ENCODE measurements around the gene CA5B. TPM values are rescaled to one million over a fixed set of nuclear protein-coding genes. Genes with fewer than 3 reads are reported as not detected.

Gene CA5B
- total RNA-seq, 2 donors from 2014 or later, result 14.5 to 45.9 TPM

GRCh38 chrX:15761564-15762191 is 23.6 kb downstream of the CA5B start:
- Mint-ChIP-seq H3K4me3 (peak overlapping the region; percentile 57), H3K4me1 (peaks cover 28% of the 10 kb centered on the region), H3K9me3 (no peaks in the 10 kb centered on the region), H3K27me3 (no peaks in the 10 kb centered on the region), H3K36me3 (ENCODE audit: low read depth) (peaks cover 7% of the 10 kb centered on the region), H3K27ac (peak overlapping the region; percentile 81)
- ATAC-seq (replicated peaks), result peak; percentile 59

- Mint-ChIP-seq H3K27ac (no peak overlapping the region), H3K36me3 (ENCODE audit: low read depth) (peaks cover 47% of the 10 kb centered on the region)
Measured at GRCh38 chrX:15769300-15769954, 31.4 kb downstream of the CA5B start.

GRCh38 chrX:15781961-15782699 is 44.1 kb downstream of the CA5B start:
- Mint-ChIP-seq H3K27me3 (no peaks in the 10 kb centered on the region), H3K9me3 (no peaks in the 10 kb centered on the region), H3K4me3 (peak overlapping the region; percentile 92), H3K36me3 (ENCODE audit: low read depth) (peaks cover 36% of the 10 kb centered on the region), H3K4me1 (peaks cover 4% of the 10 kb centered on the region), H3K27ac (peak overlapping the region; percentile 96)
- peak; percentile 83 for ATAC-seq (replicated peaks)

More at GRCh38 chrX:15769300-15769954, 31.4 kb downstream of the CA5B start:
- H3K27me3 Mint-ChIP-seq, result no peaks in the 10 kb centered on the region
- H3K4me3 Mint-ChIP-seq, result no peak overlapping the region
- peaks cover 4% of the 10 kb centered on the region for H3K4me1 Mint-ChIP-seq
- H3K9me3 Mint-ChIP-seq, result no peaks in the 10 kb centered on the region
- ATAC-seq (replicated peaks), result no peak

GRCh38 chrX:15785176-15785750 is 47.2 kb downstream of the CA5B start:
- ATAC-seq (replicated peaks), result no peak
- peaks cover 4% of the 10 kb centered on the region for H3K4me1 Mint-ChIP-seq
- H3K9me3 Mint-ChIP-seq, result no peaks in the 10 kb centered on the region
- peaks cover 21% of the 10 kb centered on the region for H3K36me3 Mint-ChIP-seq (ENCODE audit: low read depth)
- H3K27ac Mint-ChIP-seq, result no peak overlapping the region
- H3K27me3 Mint-ChIP-seq, result no peaks in the 10 kb centered on the region
- no peak overlapping the region for H3K4me3 Mint-ChIP-seq

- no peaks in the 10 kb centered on the region for H3K27me3 Mint-ChIP-seq
- peaks cover 14% of the 10 kb centered on the region for H3K36me3 Mint-ChIP-seq (ENCODE audit: low read depth)
- no peak overlapping the region for H3K27ac Mint-ChIP-seq
Measured at GRCh38 chrX:15786915-15787314, 48.8 kb downstream of the CA5B start.

GRCh38 chrX:15789979-15790768 is 52.1 kb downstream of the CA5B start, which contains the start of gene ZRSR2:
TSS of gene ZRSR2 (plus strand) at chrX:15790484. CDS start at chrX:15790496, 12 bp downstream.
- no peaks in the 10 kb centered on the region for H3K9me3 Mint-ChIP-seq
- H3K27me3 Mint-ChIP-seq, result no peaks in the 10 kb centered on the region
- no peak within 1 kb of the TSS for H3K27ac Mint-ChIP-seq
- H3K36me3 Mint-ChIP-seq (ENCODE audit: low read depth), result peaks cover 28% of the 10 kb centered on the region
- H3K4me3 Mint-ChIP-seq, result no peak within 1 kb of the TSS
- ATAC-seq (replicated peaks), result peak; percentile 94
- no peaks in the 10 kb centered on the region for H3K4me1 Mint-ChIP-seq

More at GRCh38 chrX:15786915-15787314, 48.8 kb downstream of the CA5B start:
- H3K4me1 Mint-ChIP-seq, result peaks cover 4% of the 10 kb centered on the region
- no peak overlapping the region for H3K4me3 Mint-ChIP-seq
- no peak for ATAC-seq (replicated peaks)
- H3K9me3 Mint-ChIP-seq, result no peaks in the 10 kb centered on the region

- Mint-ChIP-seq H3K27me3 (no peaks in the 10 kb centered on the region), H3K9me3 (no peaks in the 10 kb centered on the region), H3K36me3 (ENCODE audit: low read depth) (peaks cover 32% of the 10 kb centered on the region), H3K4me1 (no peaks in the 10 kb centered on the region), H3K4me3 (no peak overlapping the region), H3K27ac (no peak overlapping the region)
- ATAC-seq (replicated peaks), result peak; percentile 1
Measured at GRCh38 chrX:15790769-15791290, 52.8 kb downstream of the CA5B start.

- Mint-ChIP-seq H3K27ac (no peak overlapping the region), H3K4me1 (no peaks in the 10 kb centered on the region), H3K9me3 (no peaks in the 10 kb centered on the region), H3K4me3 (no peak overlapping the region), H3K36me3 (ENCODE audit: low read depth) (peaks cover 77% of the 10 kb centered on the region), H3K27me3 (no peaks in the 10 kb centered on the region)
- ATAC-seq (replicated peaks), result no peak
Measured at GRCh38 chrX:15797707-15798106, 59.6 kb downstream of the CA5B start.

GRCh38 chrX:15804563-15804962 is 66.5 kb downstream of the CA5B start:
- H3K27me3 Mint-ChIP-seq, result no peaks in the 10 kb centered on the region
- no peak overlapping the region for H3K4me3 Mint-ChIP-seq
- peaks cover 83% of the 10 kb centered on the region for H3K36me3 Mint-ChIP-seq (ENCODE audit: low read depth)
- no peak for ATAC-seq (replicated peaks)
- no peak overlapping the region for H3K27ac Mint-ChIP-seq
- H3K9me3 Mint-ChIP-seq, result no peaks in the 10 kb centered on the region
- H3K4me1 Mint-ChIP-seq, result no peaks in the 10 kb centered on the region

- Mint-ChIP-seq H3K9me3 (no peaks in the 10 kb centered on the region), H3K36me3 (ENCODE audit: low read depth) (peaks cover 98% of the 10 kb centered on the region), H3K4me3 (no peak overlapping the region), H3K27me3 (no peaks in the 10 kb centered on the region), H3K4me1 (no peaks in the 10 kb centered on the region), H3K27ac (no peak overlapping the region)
- no peak for ATAC-seq (replicated peaks)
Measured at GRCh38 chrX:15808254-15808653, 70.2 kb downstream of the CA5B start.

- Mint-ChIP-seq H3K9me3 (no peaks in the 10 kb centered on the region), H3K36me3 (ENCODE audit: low read depth) (peaks cover 97% of the 10 kb centered on the region), H3K27ac (peak overlapping the region; percentile 38), H3K4me1 (peaks cover 8% of the 10 kb centered on the region), H3K27me3 (no peaks in the 10 kb centered on the region), H3K4me3 (no peak overlapping the region)
- ATAC-seq (replicated peaks), result no peak
Measured at GRCh38 chrX:15812192-15812938, 74.3 kb downstream of the CA5B start.

- Mint-ChIP-seq H3K9me3 (no peaks in the 10 kb centered on the region), H3K27me3 (no peaks in the 10 kb centered on the region), H3K36me3 (ENCODE audit: low read depth) (peaks cover 94% of the 10 kb centered on the region), H3K4me3 (no peak overlapping the region), H3K27ac (no peak overlapping the region), H3K4me1 (peaks cover 13% of the 10 kb centered on the region)
- ATAC-seq (replicated peaks), result no peak
Measured at GRCh38 chrX:15813416-15813815, 75.3 kb downstream of the CA5B start.

GRCh38 chrX:15814771-15815365 is 76.8 kb downstream of the CA5B start:
- Mint-ChIP-seq H3K36me3 (ENCODE audit: low read depth) (peaks cover 81% of the 10 kb centered on the region), H3K9me3 (no peaks in the 10 kb centered on the region), H3K4me1 (peaks cover 13% of the 10 kb centered on the region), H3K27me3 (no peaks in the 10 kb centered on the region), H3K27ac (no peak overlapping the region), H3K4me3 (no peak overlapping the region)
- ATAC-seq (replicated peaks), result no peak
